Heart left ventricle (tissue), 16 donors: ENCODE measurements around the gene BBOX1. TPM values are rescaled to one million over a fixed set of nuclear protein-coding genes. Genes with fewer than 3 reads are reported as not detected.

ENCODE experiments used
- ATAC-seq, 4 donors: fragments of 200-7000 bp; cut with Tn5 transposase; one replicate each; pipeline ENCODE4 v1.9.1; 2020 to 2022; ENCODE audit warnings: moderate library complexity in 4 of 4, mild to moderate bottlenecking in 3 of 4, moderate number of reproducible peaks in 1 of 4
- DNase-seq, 5 donors: peaks; one replicate each; pipeline ENCODE4 v3.0.0-alpha.2; 2020
- H3K27ac ChIP-seq, 12 donors: fragments of 200-600 bp; sonication (generic) in 4 of 12; one replicate each; pipeline versions ENCODE4 v1.5.0 to v1.8.0; 2016 to 2022; ENCODE audit warnings: mild to moderate bottlenecking in 2 of 12
- H3K27me3 ChIP-seq, 9 donors: fragments of 200-600 bp; sonication (generic) in 2 of 9; one replicate each; pipeline versions ENCODE4 v1.5.1 to v1.8.0; 2016 to 2022; ENCODE audit warnings: mild to moderate bottlenecking in 3 of 9
- H3K36me3 ChIP-seq, 9 donors: fragments of 200-600 bp; sonication (generic) in 2 of 9; one replicate each; pipeline versions ENCODE4 v1.5.0 to v1.8.0; 2018 to 2022; ENCODE audit warnings: mild to moderate bottlenecking in 2 of 9
- H3K4me1 ChIP-seq, 12 donors: fragments of 200-600 bp; sonication (generic) in 4 of 12; one replicate each; pipeline versions ENCODE4 v1.5.0 to v1.8.0; 2016 to 2022; ENCODE audit warnings: mild to moderate bottlenecking in 3 of 12
- H3K4me3 ChIP-seq, 12 donors: fragments of 200-600 bp; sonication (generic) in 4 of 12; one replicate each; pipeline versions ENCODE4 v1.5.0 to v1.8.0; 2017 to 2022; ENCODE audit warnings: mild to moderate bottlenecking in 9 of 12, moderate library complexity in 4 of 12
- H3K9me3 ChIP-seq, 12 donors: fragments of 200-600 bp; sonication (generic) in 4 of 12; one replicate each; pipeline versions ENCODE4 v1.5.0 to v1.8.0; 2016 to 2022; ENCODE audit warnings: mild to moderate bottlenecking in 1 of 12
- POLR2A ChIP-seq, 2 donors: fragments of 450-650 bp; IDR thresholded peaks; one replicate each; pipeline ENCODE4 v1.6.1; 2017; ENCODE audit warnings: antibody characterized with exemption in 2 of 2, mild to moderate bottlenecking in 2 of 2, moderate library complexity in 2 of 2
- WGBS, 4 donors: extraction: QIAGEN DNeasy Blood & Tissue Kit in 2 of 4; methylation state at CpG; one replicate each; pipeline versions ENCODE4 v1.1.5 to v1.1.7; 2013 to 2018; 5-methylcytosine and 5-hydroxymethylcytosine counted together
- intact Hi-C, 10 donors: fragments of 100-400 bp; cut with DNase I; formaldehyde crosslinking; loops; one replicate each; pipeline versions ENCODE4 v1.11.1 to v1.14.2; 2022
- polyA plus RNA-seq, 2 donors: library from polyadenylated mRNA; stranded (reverse); fragments of 200-250 nt; gene quantifications; one replicate each; pipeline ENCODE4 v1.2.3, GENCODE V29; 2013
- total RNA-seq, 9 donors: library from RNA; depleted of rRNA in 2 of 9; stranded (reverse); fragments of >200 nt in 2 of 9; fragmentation: NEBNext Ultra II Directional in 3 of 9; extraction: Animal tissue kit (Norgen Biotek cat#: 25700) in 3 of 9; gene quantifications; one replicate each; pipeline versions ENCODE4 v1.1.0 to v1.2.4, GENCODE V29; 2016 to 2023
- TF ChIP-seq, protein P1 (sequence below), 12 donors: fragments of 200-600 bp; sonication (generic) in 4 of 12; IDR thresholded peaks; one replicate each; pipeline versions ENCODE4 v1.5.0 to v1.8.0; 2018 to 2022; ENCODE audit warnings: antibody characterized with exemption in 12 of 12, mild to moderate bottlenecking in 5 of 12
- donor health status: ischemic (EF 13 %, LVEDD 7.1; RV severe dilation, severe dysfunction).
- donor health status: healthy with polysubstance abuse.
- donor health status: DM: no; HTN: yes; CAD: no.
- donor health status: DM: no; HTN: no; CAD: no.
- donor health status: ischemic (EF 25% LVEDD 6.9; RV normal size, moderate dysfunction).
- donor health status: ischemic (EF 25% LVEDD 5.7; RV mildly dilated, moderate dysfunction).
- donor health status: healthy.
- donor health status: DM: yes; HTN: yes; CAD: no.
- donor health status: ischemic (EF 35%, LVEDD 5.7; RV mildly dilated, moderate dysfunction).
- donor health status: nonischemic (EF 11% LVEDD 7.7; RV severe dilation, severe dysfunction).
- donor health status: DM: yes; HTN: yes; CAD: no.
- donor health status: PGD.
- donor health status: ischemic (EF 29% LVEDD 5.4; RV normal size, mild dysfunction).
- donor health status: nonischemic (EF 23%, LVEDD 6.1; RV moderate dilation, normal function).

BBOX1 gene
- total and polyA plus RNA-seq, 11 donors, result 0.18 TPM; not detected in 10

DNA sequence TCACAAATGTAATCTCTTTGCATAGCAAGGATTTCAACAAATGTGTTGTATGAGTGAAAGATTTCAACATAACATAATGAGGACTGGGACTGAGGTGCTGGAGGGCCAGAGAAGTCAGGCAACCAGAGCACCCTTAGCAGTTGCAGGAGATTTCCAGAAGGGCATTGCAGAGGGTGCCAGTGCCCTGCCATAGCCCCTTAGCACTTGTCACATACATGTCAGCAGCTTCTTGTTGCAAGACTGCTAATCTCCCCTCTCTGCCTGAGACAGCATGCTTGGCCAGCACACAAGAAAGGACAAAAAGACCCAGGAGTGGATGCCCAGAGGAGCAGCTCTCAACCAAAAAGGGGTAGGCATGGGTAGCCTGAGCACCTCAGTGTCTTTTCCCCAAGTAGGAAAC lies 43.2 kb downstream of the BBOX1 start:
- no peak for TF ChIP-seq POLR2A (IDR thresholded peaks at IDR 0.05)
- TF ChIP-seq, protein P1, sequence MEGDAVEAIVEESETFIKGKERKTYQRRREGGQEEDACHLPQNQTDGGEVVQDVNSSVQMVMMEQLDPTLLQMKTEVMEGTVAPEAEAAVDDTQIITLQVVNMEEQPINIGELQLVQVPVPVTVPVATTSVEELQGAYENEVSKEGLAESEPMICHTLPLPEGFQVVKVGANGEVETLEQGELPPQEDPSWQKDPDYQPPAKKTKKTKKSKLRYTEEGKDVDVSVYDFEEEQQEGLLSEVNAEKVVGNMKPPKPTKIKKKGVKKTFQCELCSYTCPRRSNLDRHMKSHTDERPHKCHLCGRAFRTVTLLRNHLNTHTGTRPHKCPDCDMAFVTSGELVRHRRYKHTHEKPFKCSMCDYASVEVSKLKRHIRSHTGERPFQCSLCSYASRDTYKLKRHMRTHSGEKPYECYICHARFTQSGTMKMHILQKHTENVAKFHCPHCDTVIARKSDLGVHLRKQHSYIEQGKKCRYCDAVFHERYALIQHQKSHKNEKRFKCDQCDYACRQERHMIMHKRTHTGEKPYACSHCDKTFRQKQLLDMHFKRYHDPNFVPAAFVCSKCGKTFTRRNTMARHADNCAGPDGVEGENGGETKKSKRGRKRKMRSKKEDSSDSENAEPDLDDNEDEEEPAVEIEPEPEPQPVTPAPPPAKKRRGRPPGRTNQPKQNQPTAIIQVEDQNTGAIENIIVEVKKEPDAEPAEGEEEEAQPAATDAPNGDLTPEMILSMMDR (IDR thresholded peaks at IDR 0.05), result no peak
- no peaks in the 10 kb centered on the region for H3K27me3 ChIP-seq
- intact Hi-C loops, result no loop called here
- ATAC-seq, result no peak
- H3K4me1 ChIP-seq, result no peaks in the 10 kb centered on the region
- H3K36me3 ChIP-seq, result no peaks in the 10 kb centered on the region
- no peaks in the 10 kb centered on the region for H3K9me3 ChIP-seq
- H3K27ac ChIP-seq, result no peak overlapping the region
- DNase-seq, result no peak
- no peak overlapping the region for H3K4me3 ChIP-seq

DNA sequence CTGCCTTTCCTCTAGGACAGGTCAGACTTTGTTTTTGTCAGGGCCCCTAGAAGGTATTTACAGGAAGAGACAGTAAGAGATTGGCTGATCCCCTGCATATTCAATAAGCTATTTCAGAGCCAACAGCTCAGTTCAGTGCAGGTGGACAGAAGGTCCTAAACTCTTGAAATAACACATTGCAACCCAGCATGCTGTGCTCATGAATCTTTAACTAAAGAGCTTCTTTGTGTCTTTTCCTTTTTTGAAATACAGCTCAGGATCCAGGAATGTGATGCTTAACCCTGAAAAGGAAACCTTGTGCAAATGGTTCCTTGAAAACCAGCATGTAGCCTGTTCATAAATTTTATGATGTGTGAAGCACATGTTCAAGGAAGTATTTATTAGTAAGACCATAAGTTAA lies 43.9 kb downstream of the BBOX1 start:
- H3K27ac ChIP-seq, result no peak overlapping the region
- ATAC-seq (no peak), DNase-seq (no peak)
- no peak overlapping the region for H3K4me3 ChIP-seq
- intact Hi-C loops, result no loop called here
- H3K36me3 ChIP-seq, result no peaks in the 10 kb centered on the region
- H3K9me3 ChIP-seq, result no peaks in the 10 kb centered on the region
- no peaks in the 10 kb centered on the region for H3K27me3 ChIP-seq
- no peaks in the 10 kb centered on the region for H3K4me1 ChIP-seq
- TF ChIP-seq, protein P1 (IDR thresholded peaks at IDR 0.05), result no peak
- no peak for TF ChIP-seq POLR2A (IDR thresholded peaks at IDR 0.05)

DNA sequence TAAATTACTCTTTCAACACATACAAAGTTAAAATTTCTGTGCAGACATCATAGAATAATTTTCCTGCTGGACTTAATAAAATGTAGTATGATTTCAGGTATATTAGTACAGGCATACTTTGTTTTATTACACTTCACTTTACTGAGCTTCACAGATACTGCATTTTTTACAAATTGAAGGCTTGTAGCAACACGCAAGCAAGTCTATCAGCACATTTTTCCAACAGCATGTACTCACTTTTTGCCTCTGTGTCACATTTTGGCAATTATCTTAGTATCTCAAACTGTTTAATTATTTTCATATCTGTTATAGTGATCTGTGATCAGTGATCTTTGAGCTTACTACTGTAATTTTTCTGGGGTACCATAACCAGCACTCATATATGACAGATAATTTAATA lies 44.5 kb downstream of the BBOX1 start:
- DNase-seq (no peak), ATAC-seq (no peak)
- no peak overlapping the region for H3K27ac ChIP-seq
- H3K36me3 ChIP-seq, result no peaks in the 10 kb centered on the region
- 77 to 94% (median 86%) methylated on average over 1 of the region's 1 CpG for WGBS, 4 donors
- TF ChIP-seq POLR2A (IDR thresholded peaks at IDR 0.05), result no peak
- TF ChIP-seq, protein P1 (IDR thresholded peaks at IDR 0.05), result no peak
- no peak overlapping the region for H3K4me3 ChIP-seq
- H3K9me3 ChIP-seq, result peaks cover 0 to 5% (median 0%) of the 10 kb centered on the region in 12 donors
- intact Hi-C loops, result no loop called here
- H3K27me3 ChIP-seq, result no peaks in the 10 kb centered on the region
- H3K4me1 ChIP-seq, result no peaks in the 10 kb centered on the region

DNA sequence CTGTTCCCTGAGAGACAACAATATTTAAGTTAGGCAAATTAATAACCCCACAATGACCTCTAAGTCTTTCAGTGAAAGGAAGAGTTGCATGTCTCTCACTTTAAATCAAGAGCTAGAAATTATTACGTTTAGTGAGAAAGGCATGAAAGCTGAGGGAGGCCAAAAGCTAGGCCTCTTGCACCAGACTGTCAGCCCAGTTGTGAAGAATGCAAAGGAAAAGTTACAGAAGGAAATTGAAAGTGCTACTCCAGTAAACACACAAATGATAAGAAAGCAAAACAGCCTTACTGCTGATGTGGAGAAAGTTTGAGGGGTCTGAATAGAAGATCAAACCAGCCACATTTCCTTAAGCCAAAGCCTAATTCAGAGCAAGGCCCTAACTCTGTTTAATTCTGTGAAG lies 45.0 kb downstream of the BBOX1 start:
- no peaks in the 10 kb centered on the region for H3K4me1 ChIP-seq
- ATAC-seq, result no peak
- DNase-seq, result no peak
- no peaks in the 10 kb centered on the region for H3K36me3 ChIP-seq
- H3K27ac ChIP-seq, result no peak overlapping the region
- intact Hi-C loops, result no loop called here
- no peaks in the 10 kb centered on the region for H3K27me3 ChIP-seq
- no peak overlapping the region for H3K4me3 ChIP-seq
- TF ChIP-seq, protein P1 (IDR thresholded peaks at IDR 0.05), result no peak
- TF ChIP-seq POLR2A (IDR thresholded peaks at IDR 0.05), result no peak
- WGBS, 4 donors, result 0 to 59% (median 1%) methylated on average over 1 of the region's 1 CpG
- peaks cover 0 to 10% (median 2%) of the 10 kb centered on the region in 12 donors for H3K9me3 ChIP-seq
